Esophagus muscularis mucosa (tissue), 4 donors: ENCODE measurements around the gene FEM1A. TPM values are rescaled to one million over a fixed set of nuclear protein-coding genes. Genes with fewer than 3 reads are reported as not detected.

Source experiments
- DNase-seq: peaks from one replicate; pipeline ENCODE4 v3.0.0-alpha.2; 2017; ENCODE audit errors: extremely low spot score
- H3K27ac ChIP-seq, 4 donors: fragments of 200-600 bp; sonication (generic); replicated peaks in 1 of 4; 1 replicate in 3 of 4; 2 replicates in 1 of 4; pipeline ENCODE4 v1.5.1; 2016 to 2019; ENCODE audit warnings: mild to moderate bottlenecking in 1 of 4
- H3K27me3 ChIP-seq, 4 donors: fragments of 200-600 bp; sonication (generic); one replicate each; pipeline versions ENCODE4 v1.5.1 to v1.6.0; 2016 to 2019
- H3K36me3 ChIP-seq, 4 donors: fragments of 200-600 bp; sonication (generic); one replicate each; pipeline ENCODE4 v1.5.1; 2016 to 2019
- H3K4me1 ChIP-seq, 4 donors: fragments of 200-600 bp; sonication (generic); one replicate each; pipeline ENCODE4 v1.5.1; 2016 to 2019
- H3K4me3 ChIP-seq, 4 donors: fragments of 200-600 bp; sonication (generic); 1 replicate in 2 of 4; 2 replicates in 2 of 4; pipeline ENCODE4 v1.5.1; 2016 to 2019; ENCODE audit warnings: mild to moderate bottlenecking in 4 of 4, moderate library complexity in 1 of 4
- H3K9me3 ChIP-seq, 4 donors: fragments of 200-600 bp; sonication (generic); 1 replicate in 3 of 4; 2 replicates in 1 of 4; pipeline ENCODE4 v1.5.1; 2016 to 2019
- EP300 ChIP-seq: sonication (generic); formaldehyde crosslinking; IDR thresholded peaks from one replicate; pipeline ENCODE4 v1.6.1; 2017; ENCODE audit warnings: antibody characterized with exemption
- POLR2A ChIP-seq: fragments of 450-650 bp; IDR thresholded peaks from one replicate; pipeline ENCODE4 v1.6.1; 2017; ENCODE audit warnings: antibody characterized with exemption, moderate library complexity, mild to moderate bottlenecking, low read depth
- POLR2AphosphoS5 ChIP-seq, 2 donors: sonication (generic); formaldehyde crosslinking; IDR thresholded peaks; one replicate each; pipeline ENCODE4 v1.6.1; 2017; ENCODE audit warnings: antibody characterized with exemption in 2 of 2
- WGBS: methylation state at CpG from one replicate; pipeline ENCODE4 v1.1.5; 2018; 5-methylcytosine and 5-hydroxymethylcytosine counted together
- intact Hi-C: fragments of 100-400 bp; cut with DNase I; formaldehyde crosslinking; loops from one replicate; pipeline ENCODE4 v1.15.1; 2023
- small RNA-seq, 3 donors: library from RNA; depleted of rRNA; stranded (forward); fragments of <200 nt; gene quantifications; one replicate each; pipeline ENCODE3, GENCODE V24; 2016
- total RNA-seq, 4 donors: library from RNA; depleted of rRNA; stranded (reverse); fragments of >200 nt; gene quantifications; one replicate each; pipeline versions ENCODE4 v1.1.0 to v1.2.1, GENCODE V29; 2016
- TF ChIP-seq, protein P1 (sequence below), 3 experiments: fragments of 200-600 bp in 2 of 3; fragments of 450-650 bp in 1 of 3; sonication (generic) in 2 of 3; IDR thresholded peaks; one replicate each; pipeline ENCODE4 v1.5.1; 2017 to 2019; ENCODE audit warnings: antibody characterized with exemption in 3 of 3, mild to moderate bottlenecking in 2 of 3, moderate library complexity in 1 of 3

Gene FEM1A
- total RNA-seq, 4 donors from 2014 or later = 16.2 to 22.8 (median 19.9) TPM

DNA sequence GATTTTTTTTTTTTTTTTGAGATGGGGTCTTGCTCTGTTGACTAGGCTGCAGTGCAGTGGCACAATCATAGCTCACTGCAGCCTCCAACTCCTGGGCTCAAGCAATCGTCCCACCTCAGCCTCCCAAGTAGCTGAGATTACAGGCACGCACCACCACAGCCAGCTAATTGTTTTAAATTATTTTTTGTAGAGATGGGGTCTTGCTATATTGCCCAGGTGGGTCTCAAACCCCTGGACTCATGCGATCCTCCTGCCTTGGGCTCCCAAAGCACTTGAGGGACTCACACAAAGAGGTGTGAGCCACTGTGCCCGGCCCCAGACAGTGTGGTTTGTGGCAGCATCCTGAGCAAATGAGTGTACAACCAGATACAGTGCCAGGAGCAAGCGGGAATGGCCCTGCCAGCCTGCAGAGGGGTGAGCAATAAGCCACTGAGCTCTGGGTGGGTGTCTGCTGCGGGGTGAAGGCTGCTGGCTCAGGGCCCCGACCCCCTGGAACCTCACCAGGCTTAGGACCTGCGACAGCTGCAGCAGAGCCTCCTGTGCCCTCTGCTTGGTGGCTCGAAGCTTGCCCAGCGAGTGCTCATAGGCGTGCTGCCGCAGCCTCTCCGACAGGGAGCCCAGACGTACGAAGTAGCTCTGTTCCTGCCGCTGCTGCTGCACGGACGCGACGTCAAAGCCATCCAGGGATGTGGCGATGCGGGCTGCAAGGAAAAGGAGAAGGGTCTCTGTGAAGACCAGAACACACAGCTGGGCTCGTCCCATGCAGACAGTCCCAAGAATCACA is 55.8 kb downstream of the FEM1A start:
- Histone ChIP-seq H3K27me3 (no peaks in the 10 kb centered on the region), H3K4me1 (peaks cover 0 to 21% (median 20%) of the 10 kb centered on the region in 4 donors), H3K9me3 (no peaks in the 10 kb centered on the region), H3K4me3 (no peak overlapping the region), H3K27ac (no peak overlapping the region), H3K36me3 (peaks cover 6 to 91% (median 70%) of the 10 kb centered on the region in 4 donors)
- 95% methylated on average over 17 of the region's 23 CpGs for WGBS
- no peak for DNase-seq
- TF ChIP-seq EP300 (no peak), POLR2AphosphoS5 (IDR thresholded peaks at IDR 0.05) (no peak), POLR2A (no peak)
- TF ChIP-seq, protein P1, sequence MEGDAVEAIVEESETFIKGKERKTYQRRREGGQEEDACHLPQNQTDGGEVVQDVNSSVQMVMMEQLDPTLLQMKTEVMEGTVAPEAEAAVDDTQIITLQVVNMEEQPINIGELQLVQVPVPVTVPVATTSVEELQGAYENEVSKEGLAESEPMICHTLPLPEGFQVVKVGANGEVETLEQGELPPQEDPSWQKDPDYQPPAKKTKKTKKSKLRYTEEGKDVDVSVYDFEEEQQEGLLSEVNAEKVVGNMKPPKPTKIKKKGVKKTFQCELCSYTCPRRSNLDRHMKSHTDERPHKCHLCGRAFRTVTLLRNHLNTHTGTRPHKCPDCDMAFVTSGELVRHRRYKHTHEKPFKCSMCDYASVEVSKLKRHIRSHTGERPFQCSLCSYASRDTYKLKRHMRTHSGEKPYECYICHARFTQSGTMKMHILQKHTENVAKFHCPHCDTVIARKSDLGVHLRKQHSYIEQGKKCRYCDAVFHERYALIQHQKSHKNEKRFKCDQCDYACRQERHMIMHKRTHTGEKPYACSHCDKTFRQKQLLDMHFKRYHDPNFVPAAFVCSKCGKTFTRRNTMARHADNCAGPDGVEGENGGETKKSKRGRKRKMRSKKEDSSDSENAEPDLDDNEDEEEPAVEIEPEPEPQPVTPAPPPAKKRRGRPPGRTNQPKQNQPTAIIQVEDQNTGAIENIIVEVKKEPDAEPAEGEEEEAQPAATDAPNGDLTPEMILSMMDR (IDR thresholded peaks at IDR 0.05) = no peak
- intact Hi-C loops = no loop called here

DNA sequence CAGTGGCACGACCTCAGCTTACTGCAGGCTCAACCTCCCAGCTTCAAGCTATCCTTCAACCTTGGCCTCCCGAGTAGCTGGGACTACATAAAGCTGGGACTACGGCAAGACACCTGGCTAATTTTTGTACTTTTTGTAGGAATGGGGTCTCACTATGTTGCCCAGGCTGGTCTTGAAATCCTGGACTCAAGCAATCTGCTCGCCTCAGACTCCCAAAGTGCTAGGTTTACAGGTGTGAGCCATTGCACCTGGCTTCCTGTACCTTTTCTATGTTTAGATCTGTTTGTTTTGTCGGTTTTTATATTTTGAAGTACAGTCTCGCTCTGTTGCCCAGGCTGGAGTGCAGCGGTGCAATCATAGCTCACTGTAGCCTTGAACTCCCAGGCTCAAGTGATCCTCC is 57.5 kb downstream of the FEM1A start:
- H3K36me3 ChIP-seq = peaks cover 6 to 91% (median 59%) of the 10 kb centered on the region in 4 donors
- intact Hi-C loops = no loop called here

More for the DNA sequence above, 57.5 kb downstream of the FEM1A start:
- no peaks in the 10 kb centered on the region for H3K27me3 ChIP-seq
- H3K4me3 ChIP-seq = no peak overlapping the region
- no peak for DNase-seq
- 97% methylated on average over 7 of the region's 7 CpGs for WGBS
- peaks cover 0 to 21% (median 20%) of the 10 kb centered on the region in 4 donors for H3K4me1 ChIP-seq
- no peak overlapping the region for H3K27ac ChIP-seq
- TF ChIP-seq POLR2A (no peak), EP300 (no peak), POLR2AphosphoS5 (IDR thresholded peaks at IDR 0.05) (no peak)
- TF ChIP-seq, protein P1 (IDR thresholded peaks at IDR 0.05) = no peak
- H3K9me3 ChIP-seq = no peaks in the 10 kb centered on the region

Small RNA genes within 50 kb of the gene (small RNA-seq; reads per million reads assigned to genes)
- gene MIR7-3 = 0 to 0.34 (median 0) reads per million in 3 donors

Other genes starting within 250 kb of the FEM1A start
- gene SEMA6B, start 232.1 kb upstream of the FEM1A start, total RNA-seq = 10 to 100 TPM in 2 of 4 donors, 1 to 10 TPM in 2; 3.7 to 22.5 (median 14.2) TPM
- 10 to 100 TPM in 3 of 4 donors, 1 to 10 TPM in 1; 5.5 to 16.5 (median 13.2) TPM for gene TNFAIP8L1, start 152.2 kb upstream of the FEM1A start, total RNA-seq
- gene MYDGF, start 121.4 kb upstream of the FEM1A start, total RNA-seq = 10 to 100 TPM; 22.8 to 59.2 (median 42.8) TPM
- gene DPP9, start 67.9 kb upstream of the FEM1A start, total RNA-seq = 100 to 1,000 TPM in 1 of 4 donors, 10 to 100 TPM in 3; 42.4 to 106 (median 56.0) TPM
- 1 to 10 TPM; 7.5 to 8.3 (median 8.0) TPM for gene TICAM1, start 40.0 kb downstream of the FEM1A start, total RNA-seq
- 10 to 100 TPM; 15.4 to 69.0 (median 51.1) TPM for gene PLIN3, start 75.9 kb downstream of the FEM1A start, total RNA-seq
- under 1 TPM in 1 of 4 donors, not detected in 3; 0.26 TPM for gene ARRDC5, start 111.2 kb downstream of the FEM1A start, total RNA-seq
- gene UHRF1, start 117.8 kb downstream of the FEM1A start, total RNA-seq = 1 to 10 TPM in 1 of 4 donors, under 1 TPM in 3; 0.33 to 1.2 (median 0.64) TPM
- 10 to 100 TPM; 26.0 to 51.2 (median 34.2) TPM for gene KDM4B, start 177.4 kb downstream of the FEM1A start, total RNA-seq